ENCODE results near the gene RASA3. TPM values are rescaled to one million over a fixed set of nuclear protein-coding genes. Genes with fewer than 3 reads are reported as not detected.

The RASA3 gene
- total RNA-seq, 1 donor from 2014 or later = 25.4 TPM

GRCh38 chr13:114147803-114148520, 15.5 kb upstream of the RASA3 start:
- Histone ChIP-seq H3K4me3 (ENCODE audit: low read depth, low read length) (no peak overlapping the region), H3K27me3 (ENCODE audit: control insufficient read depth, insufficient read depth, low read length) (peaks cover 9% of the 10 kb centered on the region), H3K36me3 (ENCODE audit: control insufficient read depth, insufficient read depth, low read length) (no peaks in the 10 kb centered on the region)
- DNase-seq (ENCODE audit: low read depth) = no peak
- no peak for TF ChIP-seq CTCF (IDR thresholded peaks at IDR 0.05; ENCODE audit: insufficient read depth, low read length, poor library complexity, severe bottlenecking)

GRCh38 chr13:114146629-114147028, 14.2 kb upstream of the RASA3 start:
- peak; percentile 20 for TF ChIP-seq CTCF (IDR thresholded peaks at IDR 0.05; ENCODE audit: insufficient read depth, low read length, poor library complexity, severe bottlenecking)
- no peak for DNase-seq (ENCODE audit: low read depth)
- Histone ChIP-seq H3K36me3 (ENCODE audit: control insufficient read depth, insufficient read depth, low read length) (no peaks in the 10 kb centered on the region), H3K27me3 (ENCODE audit: control insufficient read depth, insufficient read depth, low read length) (peaks cover 12% of the 10 kb centered on the region), H3K4me3 (ENCODE audit: low read depth, low read length) (no peak overlapping the region)

- TF ChIP-seq CTCF (IDR thresholded peaks at IDR 0.05; ENCODE audit: insufficient read depth, low read length, poor library complexity, severe bottlenecking) = no peak
- Histone ChIP-seq H3K4me3 (ENCODE audit: low read depth, low read length) (no peak overlapping the region), H3K36me3 (ENCODE audit: control insufficient read depth, insufficient read depth, low read length) (no peaks in the 10 kb centered on the region), H3K27me3 (ENCODE audit: control insufficient read depth, insufficient read depth, low read length) (peaks cover 12% of the 10 kb centered on the region)
- no peak for DNase-seq (ENCODE audit: low read depth)
Measured at GRCh38 chr13:114146173-114146572, 13.8 kb upstream of the RASA3 start.

- no peaks in the 10 kb centered on the region for H3K36me3 ChIP-seq (ENCODE audit: control insufficient read depth, insufficient read depth, low read length)
- H3K4me3 ChIP-seq (ENCODE audit: low read depth, low read length) = no peak overlapping the region
- H3K27me3 ChIP-seq (ENCODE audit: control insufficient read depth, insufficient read depth, low read length) = peaks cover 12% of the 10 kb centered on the region
- DNase-seq (ENCODE audit: low read depth) = no peak
- TF ChIP-seq CTCF (IDR thresholded peaks at IDR 0.05; ENCODE audit: insufficient read depth, low read length, poor library complexity, severe bottlenecking) = no peak
Measured at GRCh38 chr13:114145722-114146121, 13.3 kb upstream of the RASA3 start.

GRCh38 chr13:114145256-114145655, 12.8 kb upstream of the RASA3 start:
- Histone ChIP-seq H3K4me3 (ENCODE audit: low read depth, low read length) (no peak overlapping the region), H3K27me3 (ENCODE audit: control insufficient read depth, insufficient read depth, low read length) (peaks cover 12% of the 10 kb centered on the region), H3K36me3 (ENCODE audit: control insufficient read depth, insufficient read depth, low read length) (no peaks in the 10 kb centered on the region)
- TF ChIP-seq CTCF (IDR thresholded peaks at IDR 0.05; ENCODE audit: insufficient read depth, low read length, poor library complexity, severe bottlenecking) = no peak
- DNase-seq (ENCODE audit: low read depth) = no peak
